Stimulated activated CD8-positive, alpha-beta memory T cell treated with anti-CD3 and anti-CD28 coated beads, Interleukin-4, amount 100 ng/mL, for 4 hours (primary cell): ENCODE measurements around the gene FOXM1.

Experiments
- DNase-seq, 2 donors: peaks; one replicate each; pipeline ENCODE4 v3.0.0-alpha.2; 2020; ENCODE audit warnings: low read depth in 2 of 2, low spot score in 1 of 2

Gene FOXM1

GRCh38 chr12:2836574-2836973, 40.4 kb downstream of the FOXM1 start:
- DNase-seq = no peak

- no peak for DNase-seq
Observed at GRCh38 chr12:2835691-2836403, 41.1 kb downstream of the FOXM1 start.

- no peak for DNase-seq
Observed at GRCh38 chr12:2834581-2835491, 42.1 kb downstream of the FOXM1 start, which contains the start of gene NRIP2. TSS of gene NRIP2 (minus strand) at chr12:2835035. CDS start at chr12:2834983, 52 bp downstream.

GRCh38 chr12:2833810-2834209, 43.2 kb downstream of the FOXM1 start:
- DNase-seq = no peak

GRCh38 chr12:2833327-2833726, 43.6 kb downstream of the FOXM1 start:
- DNase-seq = no peak

GRCh38 chr12:2832550-2833127, 44.3 kb downstream of the FOXM1 start:
- DNase-seq = no peak

- DNase-seq = no peak
Observed at GRCh38 chr12:2829275-2829674, 47.7 kb downstream of the FOXM1 start.

GRCh38 chr12:2826721-2827515, 50.1 kb downstream of the FOXM1 start:
- DNase-seq = no peak

- no peak for DNase-seq
Observed at GRCh38 chr12:2826036-2826435, 50.9 kb downstream of the FOXM1 start.

- DNase-seq = no peak
Observed at GRCh38 chr12:2825132-2825531, 51.8 kb downstream of the FOXM1 start.

- no peak for DNase-seq
Observed at GRCh38 chr12:2824541-2824940, 52.4 kb downstream of the FOXM1 start.

GRCh38 chr12:2823483-2823882, 53.5 kb downstream of the FOXM1 start:
- no peak for DNase-seq

- DNase-seq = no peak
Observed at GRCh38 chr12:2820432-2820831, 56.5 kb downstream of the FOXM1 start.

- DNase-seq = no peak
Observed at GRCh38 chr12:2819810-2820209, 57.2 kb downstream of the FOXM1 start.

- DNase-seq = no peak
Observed at GRCh38 chr12:2813214-2814185, 63.5 kb downstream of the FOXM1 start.

- peak; percentile 93 to 94 for DNase-seq
Observed at GRCh38 chr12:2812290-2813213, 64.4 kb downstream of the FOXM1 start, which contains the start of gene ITFG2. TSS of gene ITFG2 (plus strand) at chr12:2812668. CDS start at chr12:2812761, 93 bp downstream.

- no peak for DNase-seq
Observed at GRCh38 chr12:2811801-2812200, 65.2 kb downstream of the FOXM1 start.
